K562 (cell line): ENCODE measurements around the gene MYCBP. TPM values are rescaled to one million over a fixed set of nuclear protein-coding genes. Genes with fewer than 3 reads are reported as not detected.

ENCODE experiments used
- BMI1 ChIP-seq: fragments of 150-350 bp; IDR thresholded peaks from 2 replicates; pipeline ENCODE4 v1.6.1; 2014; ENCODE audit warnings: low read length
- ESRRA ChIP-seq: fragments of 450-650 bp; IDR thresholded peaks from 2 replicates; pipeline ENCODE4 v1.6.1; 2014; ENCODE audit warnings: low read depth, mild to moderate bottlenecking, moderate library complexity, borderline replicate concordance
- GTF2A2 ChIP-seq: IDR thresholded peaks from 2 replicates; pipeline ENCODE4 v1.6.1; 2016; ENCODE audit warnings: mild to moderate bottlenecking, missing genetic modification characterization, missing compliant biosample characterization
- GTF2F1 ChIP-seq: IDR thresholded peaks from 2 replicates; pipeline ENCODE4 v1.6.1; 2011; ENCODE audit warnings: low read depth, low read length, improper control_type of control experiment
- GTF3C2 ChIP-seq: IDR thresholded peaks from 3 replicates; pipeline ENCODE4 v1.6.1; 2011; ENCODE audit warnings: borderline replicate concordance, mild to moderate bottlenecking, moderate library complexity; ENCODE audit not compliant: insufficient read length; ENCODE audit errors: extremely low read depth
- HBP1 ChIP-seq: fragments of 450-650 bp; formaldehyde crosslinking; IDR thresholded peaks from 2 replicates; pipeline ENCODE4 v1.4.0; 2022; ENCODE audit warnings: missing genetic modification characterization
- HLTF ChIP-seq: fragments of 450-650 bp; IDR thresholded peaks from 2 replicates; pipeline ENCODE4 v1.6.1; 2016
- HSF4 ChIP-seq: fragments of 250-450 bp; sonication (Bioruptor Pico); IDR thresholded peaks from 2 replicates; pipeline ENCODE4 v2.1.2; 2022; ENCODE audit warnings: mild to moderate bottlenecking, moderate library complexity, borderline replicate concordance
- JUNB ChIP-seq: fragments of 450-650 bp; formaldehyde crosslinking; conservative IDR thresholded peaks from 2 replicates; pipeline ENCODE4 v1.4.0; 2020; ENCODE audit warnings: mild to moderate bottlenecking
- MLLT1 ChIP-seq, 2 experiments: fragments of 450-650 bp; IDR thresholded peaks; 2 replicates each; pipeline ENCODE4 v1.6.1; 2016
- NR2C1 ChIP-seq, 2 experiments: fragments of 450-650 bp; IDR thresholded peaks; 2 replicates each; pipeline ENCODE4 v1.6.1; 2017; ENCODE audit warnings: mild to moderate bottlenecking in 2 of 2, antibody characterized with exemption in 1 of 2, inconsistent platforms in 1 of 2, missing compliant biosample characterization in 1 of 2, missing genetic modification characterization in 1 of 2
- PHF21A ChIP-seq: fragments of 450-650 bp; IDR thresholded peaks from 2 replicates; pipeline ENCODE4 v1.6.1; 2017; ENCODE audit warnings: low read depth, borderline replicate concordance
- SRSF9 ChIP-seq: fragments of 200-400 bp; formaldehyde crosslinking; IDR thresholded peaks from 2 replicates; pipeline ENCODE4 v1.6.1; 2017; ENCODE audit warnings: low read depth, low read length, borderline replicate concordance
- ZNF253 ChIP-seq: fragments of 250-450 bp; sonication (Bioruptor Pico); conservative IDR thresholded peaks from 2 replicates; pipeline ENCODE4 v1.6.1; 2021; ENCODE audit warnings: mild to moderate bottlenecking
- ZNF347 ChIP-seq: fragments of 450-650 bp; formaldehyde crosslinking; IDR thresholded peaks from 2 replicates; pipeline ENCODE4 v1.4.0; 2020; ENCODE audit warnings: low read depth, mild to moderate bottlenecking, moderate library complexity
- ZNF740 ChIP-seq, 3 experiments: fragments of 200-800 bp in 1 of 3; sonication (Bioruptor generic) in 1 of 3; sonication (generic) in 1 of 3; formaldehyde crosslinking in 1 of 3; IDR thresholded peaks; 2 replicates each; pipeline versions ENCODE4 v1.6.1 to v1.8.0; 2016 to 2022; ENCODE audit warnings: mild to moderate bottlenecking in 2 of 3, missing compliant biosample characterization in 2 of 3, missing genetic modification characterization in 2 of 3, missing genetic modification reagents in 1 of 3
- ZNF766 ChIP-seq: fragments of 200-800 bp; sonication (Bioruptor generic); conservative IDR thresholded peaks from 2 replicates; pipeline ENCODE4 v1.6.1; 2016; ENCODE audit warnings: missing genetic modification characterization, missing compliant biosample characterization
- polyA plus RNA-seq, 8 experiments: library from polyadenylated mRNA; depleted of rRNA in 4 of 8; stranded (reverse) in 5 of 8; unstranded in 3 of 8; fragments of >200 nt; fragmentation: Nextera tagmentation in 2 of 8; fragmentation: Illumina TruSeq in 1 of 8; extraction: Ambion mirVana in 2 of 8; extraction: Trizol in 1 of 8; gene quantifications; 2 replicates each; pipeline versions ENCODE4 v1.2.1 to v1.2.3, GENCODE V29; 2011 to 2014; ENCODE audit warnings: inconsistent platforms in 1 of 8, missing spikeins in 1 of 8
- total RNA-seq, 7 experiments: library from RNA; depleted of rRNA in 6 of 7; stranded (reverse); fragments of >200 nt in 6 of 7; fragmentation: Illumina TruSeq in 2 of 7; extraction: Trizol in 2 of 7; gene quantifications; 2 replicates each; pipeline versions ENCODE4 v1.2.1 to v1.2.3, GENCODE V29; 2011 to 2021; ENCODE audit warnings: low replicate concordance in 1 of 7

MYCBP gene
- total and polyA plus RNA-seq, 9 of the 15 experiments (the other 6 are each of a cell fraction or from before 2014, with no cell fraction given), result 32.3 to 253 (median 72.9) TPM

- TF ChIP-seq HSF4 (CRISPR knock-in tag) (no peak), BMI1 (peak; percentile 85), HLTF (no peak), SRSF9 (no peak), GTF3C2 (no peak), NR2C1 (IDR thresholded peaks at IDR 0.05) (no peak), NR2C1 (tag; IDR thresholded peaks at IDR 0.05) (no peak), ZNF740 (CRISPR knock-in tag; IDR thresholded peaks at IDR 0.05) (no peak), ZNF740 (tag; IDR thresholded peaks at IDR 0.05) (no peak), PHF21A (no peak), JUNB (CRISPR knock-in tag) (no peak), GTF2F1 (no peak), ESRRA (peak; percentile 54; the same call in 1 of the 2 replicates), ZNF766 (0 out of 2 replicates have a peak, but pooled peaks have one; percentile 74), GTF2A2 (no peak), ZNF347 (CRISPR knock-in tag) (no peak), HBP1 (CRISPR knock-in tag) (no peak), MLLT1 (IDR thresholded peaks at IDR 0.05) (no peak), ZNF253 (CRISPR knock-in tag) (no peak)
These were observed at the start of gene MYCBP (continued) for GRCh38 chr1:38873027-38873969.
